HEK293 (cell line): Measurements from ENCODE around the gene PBX3.

Experiments
- CTCF ChIA-PET: fragments of 350-600 bp; formaldehyde crosslinking; extraction: SDS; loops from one replicate; lab custom pipeline; 2021; ENCODE audit warnings: antibody characterized with exemption; lab: Yijun Ruan, JAX
- POLR2A ChIA-PET: fragments of 300-600 bp; formaldehyde crosslinking; extraction: SDS; loops from one replicate; lab custom pipeline; 2020; ENCODE audit warnings: antibody characterized with exemption, inconsistent platforms; lab: Yijun Ruan, JAX
- H3K27ac ChIP-seq: fragments of 200-500 bp; sonication (Bioruptor generic); 2 replicates; pipeline ENCODE4 v1.5.1; 2014; ENCODE audit warnings: low read depth, low read length, control low read depth, inconsistent platforms; ENCODE audit errors: extremely low read depth
- H3K36me3 ChIP-seq, 2 experiments: fragments of 200-500 bp in 1 of 2; sonication (Bioruptor generic) in 1 of 2; 1 replicate in 1 of 2; 2 replicates in 1 of 2; pipeline ENCODE4 v1.5.1; 2014 to 2017; ENCODE audit warnings: inconsistent platforms in 2 of 2, low read length in 2 of 2; ENCODE audit not compliant: control insufficient read depth in 2 of 2, insufficient read depth in 1 of 2
- H3K4me1 ChIP-seq: fragments of 200-500 bp; sonication (Bioruptor generic); 2 replicates; pipeline ENCODE4 v1.5.1; 2014; ENCODE audit warnings: mild to moderate bottlenecking, low read length, inconsistent platforms; ENCODE audit not compliant: control insufficient read depth, insufficient read depth
- H3K4me3 ChIP-seq: 2 replicates; pipeline ENCODE4 v1.5.1; 2011; ENCODE audit warnings: low read depth, mild to moderate bottlenecking, control low read depth, low read length, moderate library complexity
- H3K9me3 ChIP-seq: fragments of 200-500 bp; sonication (Bioruptor generic); 2 replicates; pipeline ENCODE4 v1.5.1; 2014; ENCODE audit warnings: low read depth, low read length, inconsistent platforms; ENCODE audit not compliant: control insufficient read depth, insufficient read depth
- GLIS2 ChIP-seq: fragments of 450-650 bp; formaldehyde crosslinking; IDR thresholded peaks from 2 replicates; pipeline ENCODE4 v1.5.1; 2016; ENCODE audit warnings: missing biosample characterization, missing genetic modification characterization
- HOXC10 ChIP-seq: sonication (generic); formaldehyde crosslinking; IDR thresholded peaks from 2 replicates; pipeline ENCODE4 v1.8.1; 2023; ENCODE audit warnings: mild to moderate bottlenecking, missing genetic modification reagents
- KLF1 ChIP-seq: fragments of 450-650 bp; formaldehyde crosslinking; IDR thresholded peaks from 2 replicates; pipeline ENCODE4 v1.5.1; 2016; ENCODE audit warnings: missing biosample characterization, missing genetic modification characterization
- SALL2 ChIP-seq: fragments of 450-650 bp; formaldehyde crosslinking; IDR thresholded peaks from 2 replicates; pipeline ENCODE4 v1.5.0; 2017; ENCODE audit warnings: missing biosample characterization, mild to moderate bottlenecking, missing genetic modification characterization, borderline replicate concordance
- TCF7L2 ChIP-seq: IDR thresholded peaks from 2 replicates; pipeline ENCODE4 v1.6.1; 2011; ENCODE audit warnings: low read depth, mild to moderate bottlenecking, inconsistent platforms, low read length, moderate library complexity, borderline replicate concordance
- YY2 ChIP-seq: fragments of 450-650 bp; formaldehyde crosslinking; IDR thresholded peaks from 2 replicates; pipeline ENCODE4 v1.5.1; 2016; ENCODE audit warnings: missing biosample characterization, missing genetic modification characterization
- ZNF114 ChIP-seq: fragments of 450-650 bp; formaldehyde crosslinking; IDR thresholded peaks from 2 replicates; pipeline ENCODE4 v1.5.0; 2017; ENCODE audit warnings: missing biosample characterization, missing genetic modification characterization
- ZNF138 ChIP-seq: fragments of 450-650 bp; formaldehyde crosslinking; IDR thresholded peaks from 2 replicates; pipeline ENCODE4 v1.5.1; 2016; ENCODE audit warnings: missing biosample characterization, missing genetic modification characterization, borderline replicate concordance
- ZNF184 ChIP-seq: fragments of 450-650 bp; IDR thresholded peaks from 2 replicates; pipeline ENCODE4 v1.5.1; 2018; ENCODE audit warnings: missing biosample characterization, mild to moderate bottlenecking, missing genetic modification characterization
- ZNF24 ChIP-seq: fragments of 450-650 bp; formaldehyde crosslinking; IDR thresholded peaks from 2 replicates; pipeline ENCODE4 v1.5.1; 2016; ENCODE audit warnings: missing biosample characterization, missing genetic modification characterization
- ZNF366 ChIP-seq: fragments of 450-650 bp; formaldehyde crosslinking; conservative IDR thresholded peaks from 2 replicates; pipeline ENCODE4 v1.5.1; 2016; ENCODE audit warnings: missing biosample characterization, missing genetic modification characterization
- ZNF514 ChIP-seq: fragments of 450-650 bp; formaldehyde crosslinking; IDR thresholded peaks from 2 replicates; pipeline ENCODE4 v1.5.1; 2016; ENCODE audit warnings: missing biosample characterization, missing genetic modification characterization
- ZNF677 ChIP-seq: fragments of 450-650 bp; IDR thresholded peaks from 2 replicates; pipeline ENCODE4 v1.5.0; 2018; ENCODE audit warnings: missing biosample characterization, mild to moderate bottlenecking, missing genetic modification characterization, moderate library complexity
- TF ChIP-seq, protein P1 (sequence below): fragments of 450-650 bp; IDR thresholded peaks from 2 replicates; pipeline ENCODE4 v1.5.1; 2018; ENCODE audit warnings: missing biosample characterization, missing genetic modification characterization
- TF ChIP-seq, protein P2 (sequence below): fragments of 450-650 bp; formaldehyde crosslinking; IDR thresholded peaks from 2 replicates; pipeline ENCODE4 v1.5.1; 2016; ENCODE audit warnings: missing biosample characterization, missing genetic modification characterization, low read depth
- TF ChIP-seq, protein P3 (sequence below): fragments of 450-650 bp; formaldehyde crosslinking; IDR thresholded peaks from 2 replicates; pipeline ENCODE4 v1.5.1; 2016; ENCODE audit warnings: missing biosample characterization, missing genetic modification characterization

Gene PBX3

DNA sequence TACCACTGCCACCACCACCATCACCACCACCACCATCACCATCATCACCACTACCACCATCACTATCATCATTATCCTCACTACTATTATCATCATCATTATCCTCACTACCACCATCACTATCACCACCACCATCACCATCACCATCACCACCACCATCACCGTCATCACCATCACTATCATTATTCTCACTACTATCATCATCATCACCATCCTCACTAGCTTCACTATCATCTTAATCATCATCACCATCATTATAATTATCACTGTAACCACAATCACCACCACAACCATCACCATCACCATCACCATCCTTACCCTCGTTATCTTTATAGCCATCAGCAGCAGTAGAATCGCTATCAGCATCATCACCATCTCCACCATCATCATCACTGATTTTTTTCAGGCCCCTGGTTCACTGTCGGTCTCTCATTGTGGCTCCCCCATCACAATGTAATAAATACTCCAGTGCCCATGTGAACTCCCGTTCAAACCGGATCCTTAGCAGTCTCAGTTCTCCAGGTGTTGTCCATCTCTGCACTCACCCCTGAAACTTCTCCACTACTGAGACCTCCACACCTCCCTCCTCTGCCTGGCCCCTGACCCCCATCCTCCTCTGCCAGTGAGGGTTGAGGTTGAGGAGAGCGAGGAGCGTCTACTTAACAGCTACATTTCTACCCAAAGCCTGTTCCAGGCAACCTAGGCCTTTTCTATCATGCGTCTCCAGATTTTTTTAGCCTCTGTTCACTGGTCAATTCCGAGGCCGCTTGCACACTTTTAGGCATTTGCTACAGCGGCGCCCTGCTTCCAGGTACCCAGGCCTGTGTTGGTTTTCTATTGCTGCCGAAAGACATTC lies 238.2 kb downstream of the PBX3 start:
- ChIA-PET POLR2A (no interaction called here), CTCF (interaction anchor here (0.6 kb wide), 1 partner anchor 569 kb away, joined by 3 read pairs; no protein-coding TSS in a partner anchor)
- Histone ChIP-seq H3K9me3 (no peaks in the 10 kb centered on the region), H3K36me3 (no peaks in the 10 kb centered on the region), H3K27ac (no peak overlapping the region), H3K4me1 (no peaks in the 10 kb centered on the region), H3K4me3 (no peak overlapping the region)
- TF ChIP-seq, protein P1, sequence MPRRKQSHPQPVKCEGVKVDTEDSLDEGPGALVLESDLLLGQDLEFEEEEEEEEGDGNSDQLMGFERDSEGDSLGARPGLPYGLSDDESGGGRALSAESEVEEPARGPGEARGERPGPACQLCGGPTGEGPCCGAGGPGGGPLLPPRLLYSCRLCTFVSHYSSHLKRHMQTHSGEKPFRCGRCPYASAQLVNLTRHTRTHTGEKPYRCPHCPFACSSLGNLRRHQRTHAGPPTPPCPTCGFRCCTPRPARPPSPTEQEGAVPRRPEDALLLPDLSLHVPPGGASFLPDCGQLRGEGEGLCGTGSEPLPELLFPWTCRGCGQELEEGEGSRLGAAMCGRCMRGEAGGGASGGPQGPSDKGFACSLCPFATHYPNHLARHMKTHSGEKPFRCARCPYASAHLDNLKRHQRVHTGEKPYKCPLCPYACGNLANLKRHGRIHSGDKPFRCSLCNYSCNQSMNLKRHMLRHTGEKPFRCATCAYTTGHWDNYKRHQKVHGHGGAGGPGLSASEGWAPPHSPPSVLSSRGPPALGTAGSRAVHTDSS (tag by site-specific recombination): peak; percentile 76; the same call in 1 of the 2 replicates
- TF ChIP-seq TCF7L2: no peak

DNA sequence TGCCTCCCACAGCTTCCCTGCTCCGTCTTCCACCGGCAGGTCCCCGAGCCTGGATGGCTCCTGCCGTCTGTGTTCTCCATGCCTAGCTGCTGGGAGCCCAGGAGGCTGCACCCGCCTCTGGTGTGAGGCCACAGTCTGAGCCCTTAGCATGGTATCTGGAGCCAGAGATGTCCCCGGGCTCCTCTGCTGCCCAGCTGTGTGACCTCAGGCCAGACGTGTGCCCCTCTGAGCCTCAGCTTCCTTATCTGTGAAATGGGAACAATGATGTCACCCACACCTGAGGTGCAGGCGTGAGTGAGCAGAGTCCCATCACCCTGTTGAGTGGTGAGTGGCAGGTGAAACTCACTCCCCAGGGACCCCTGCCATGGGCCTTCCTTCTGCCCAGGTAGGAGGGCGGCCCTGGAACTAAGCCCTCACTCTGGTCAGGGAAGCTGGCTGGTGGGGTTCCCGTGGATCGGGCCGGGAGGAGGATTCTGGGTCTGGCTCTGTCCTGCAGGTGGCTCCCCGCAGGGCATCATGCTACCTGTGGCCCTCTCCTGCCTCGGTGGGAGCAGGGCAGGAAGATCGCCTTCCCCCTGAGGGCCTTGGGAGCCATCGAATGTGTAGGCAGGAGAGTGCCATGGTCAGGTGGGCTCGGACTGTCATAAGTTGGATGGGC lies 239.0 kb downstream of the PBX3 start:
- no peaks in the 10 kb centered on the region for H3K36me3 ChIP-seq
- no peak overlapping the region for H3K4me3 ChIP-seq
- no peak for TF ChIP-seq ZNF24 (tag by site-specific recombination)
- TF ChIP-seq KLF1 (tag by site-specific recombination): no peak
- TF ChIP-seq TCF7L2: no peak
- TF ChIP-seq, all 188 proteins: peak for 0
- CTCF ChIA-PET: no interaction called here
- no peaks in the 10 kb centered on the region for H3K9me3 ChIP-seq
- no peaks in the 10 kb centered on the region for H3K4me1 ChIP-seq
- no peak overlapping the region for H3K27ac ChIP-seq
- POLR2A ChIA-PET: no interaction called here

DNA sequence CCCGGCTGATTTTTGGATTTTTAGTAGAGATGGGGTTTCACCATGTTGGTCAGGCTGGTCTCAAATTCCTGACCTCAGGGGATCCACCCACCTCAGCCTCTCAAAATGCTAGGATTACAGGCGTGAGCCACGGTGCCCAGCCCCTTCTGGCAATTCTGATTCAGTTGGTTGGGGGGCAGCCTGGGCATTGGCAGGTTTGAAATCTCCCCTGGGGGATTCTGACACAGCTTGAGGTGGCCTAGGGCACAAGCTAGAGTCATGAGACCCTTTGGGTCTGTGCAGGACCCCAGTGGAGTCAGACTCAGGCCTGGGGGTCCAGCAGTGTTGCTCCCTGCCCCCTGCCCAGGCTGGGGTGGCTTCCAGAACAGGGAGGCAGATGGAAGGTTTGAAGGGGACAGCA lies 239.8 kb downstream of the PBX3 start:
- ChIA-PET POLR2A (no interaction called here), CTCF (no interaction called here)

DNA sequence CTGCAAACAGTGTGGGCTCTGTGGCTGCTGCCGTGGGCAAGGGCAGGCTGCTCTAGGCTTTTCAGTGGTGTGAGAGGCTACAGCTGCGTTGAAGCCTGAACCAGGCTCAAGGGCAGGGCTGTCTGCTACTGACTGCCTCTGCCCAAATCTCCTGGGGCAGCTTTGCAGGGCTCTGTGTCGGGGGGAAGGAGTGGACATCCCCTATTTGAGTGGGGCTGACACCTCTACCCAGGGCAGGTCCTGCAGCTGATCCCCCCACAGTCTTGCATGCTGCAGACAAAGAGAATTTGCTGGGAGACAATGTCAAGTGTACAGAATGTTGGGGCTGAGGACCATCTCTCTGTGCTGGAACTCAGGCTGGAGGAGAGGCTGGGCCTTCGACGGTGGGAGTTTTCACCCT lies 240.2 kb downstream of the PBX3 start:
- no peaks in the 10 kb centered on the region for H3K36me3 ChIP-seq
- H3K27ac ChIP-seq: no peak overlapping the region
- no peaks in the 10 kb centered on the region for H3K4me1 ChIP-seq
- H3K9me3 ChIP-seq: no peaks in the 10 kb centered on the region
- TF ChIP-seq ZNF138 (tag by site-specific recombination): no peak
- no peak for TF ChIP-seq ZNF677 (tag by site-specific recombination)
- no peak for TF ChIP-seq ZNF114 (tag by site-specific recombination)
- TF ChIP-seq, protein P2, sequence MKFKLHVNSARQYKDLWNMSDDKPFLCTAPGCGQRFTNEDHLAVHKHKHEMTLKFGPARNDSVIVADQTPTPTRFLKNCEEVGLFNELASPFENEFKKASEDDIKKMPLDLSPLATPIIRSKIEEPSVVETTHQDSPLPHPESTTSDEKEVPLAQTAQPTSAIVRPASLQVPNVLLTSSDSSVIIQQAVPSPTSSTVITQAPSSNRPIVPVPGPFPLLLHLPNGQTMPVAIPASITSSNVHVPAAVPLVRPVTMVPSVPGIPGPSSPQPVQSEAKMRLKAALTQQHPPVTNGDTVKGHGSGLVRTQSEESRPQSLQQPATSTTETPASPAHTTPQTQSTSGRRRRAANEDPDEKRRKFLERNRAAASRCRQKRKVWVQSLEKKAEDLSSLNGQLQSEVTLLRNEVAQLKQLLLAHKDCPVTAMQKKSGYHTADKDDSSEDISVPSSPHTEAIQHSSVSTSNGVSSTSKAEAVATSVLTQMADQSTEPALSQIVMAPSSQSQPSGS (tag by site-specific recombination): no peak
- TF ChIP-seq, protein P3, sequence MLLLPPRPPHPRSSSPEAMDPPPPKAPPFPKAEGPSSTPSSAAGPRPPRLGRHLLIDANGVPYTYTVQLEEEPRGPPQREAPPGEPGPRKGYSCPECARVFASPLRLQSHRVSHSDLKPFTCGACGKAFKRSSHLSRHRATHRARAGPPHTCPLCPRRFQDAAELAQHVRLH (tag by site-specific recombination): no peak
- no peak for TF ChIP-seq GLIS2
- TF ChIP-seq ZNF514 (tag by site-specific recombination): no peak
- no peak for TF ChIP-seq SALL2
- TF ChIP-seq, all 188 proteins: peak for 0
- CTCF ChIA-PET: no interaction called here
- POLR2A ChIA-PET: no interaction called here
- H3K4me3 ChIP-seq: no peak overlapping the region

More for the DNA sequence above, 239.8 kb downstream of the PBX3 start:
- Histone ChIP-seq H3K36me3 (no peaks in the 10 kb centered on the region), H3K27ac (no peak overlapping the region), H3K9me3 (no peaks in the 10 kb centered on the region), H3K4me3 (no peak overlapping the region), H3K4me1 (no peaks in the 10 kb centered on the region)
- TF ChIP-seq ZNF366 (no peak), YY2 (no peak), ZNF184 (no peak), HOXC10 (CRISPR knock-in tag) (no peak)
